Measurements from ENCODE around the gene MOV10L1.

The MOV10L1 gene

GRCh38 chr22:50153056-50153755, 63.4 kb downstream of the MOV10L1 start:
- no peak overlapping the region for H2BK5ac ChIP-seq (ENCODE audit: low read length)
- H2BK120ac ChIP-seq (ENCODE audit: low read depth, low read length), result no peak overlapping the region
- no peak overlapping the region for H2BK15ac ChIP-seq (replicated peaks; ENCODE audit: low read depth)
- H3K23ac ChIP-seq (ENCODE audit: low read length), result no peak overlapping the region
- no peak overlapping the region for H4K5ac ChIP-seq (ENCODE audit: low read length)
- no peaks in the 10 kb centered on the region for H3K79me2 ChIP-seq (ENCODE audit: control insufficient read depth, insufficient read depth, low read length)
- H3K4ac ChIP-seq (ENCODE audit: low read depth, low read length), result no peak overlapping the region
- no peak overlapping the region for H3K18ac ChIP-seq (ENCODE audit: low read length)
- H3K4me2 ChIP-seq (ENCODE audit: low read length), result no peak overlapping the region
- H2AK5ac ChIP-seq (ENCODE audit: low read length), result no peak overlapping the region
- H3K27me3 ChIP-seq (ENCODE audit: insufficient read depth, low read length, poor library complexity), result no peaks in the 10 kb centered on the region
- H4K8ac ChIP-seq (ENCODE audit: low read depth, low read length), result no peak overlapping the region
- H3K4me1 ChIP-seq (ENCODE audit: control insufficient read depth, low read depth, low read length), result no peaks in the 10 kb centered on the region
- no peak overlapping the region for H3K56ac ChIP-seq (ENCODE audit: low read length)
- WGBS (ENCODE audit: extremely low coverage, insufficient coverage, low lambda C conversion rate), result no CpG with 5 or more reads among the region's 25 CpGs
- no peaks in the 10 kb centered on the region for H3K36me3 ChIP-seq (ENCODE audit: control insufficient read depth, insufficient read depth, low read length)
- no peak overlapping the region for H3K27ac ChIP-seq (ENCODE audit: low read depth, low read length)
- no peak overlapping the region for H3K4me3 ChIP-seq (ENCODE audit: low read length)
- H3K79me1 ChIP-seq (ENCODE audit: low read length), result no peaks in the 10 kb centered on the region
- no peak overlapping the region for H3K9ac ChIP-seq (ENCODE audit: low read length)
- no peak for DNase-seq

GRCh38 chr22:50153756-50154140, 63.9 kb downstream of the MOV10L1 start:
- H3K27me3 ChIP-seq (ENCODE audit: insufficient read depth, low read length, poor library complexity), result no peaks in the 10 kb centered on the region
- H3K23ac ChIP-seq (ENCODE audit: low read length), result no peak overlapping the region
- H2BK5ac ChIP-seq (ENCODE audit: low read length), result no peak overlapping the region
- no peaks in the 10 kb centered on the region for H3K79me2 ChIP-seq (ENCODE audit: control insufficient read depth, insufficient read depth, low read length)
- H3K4me2 ChIP-seq (ENCODE audit: low read length), result no peak overlapping the region
- H3K9ac ChIP-seq (ENCODE audit: low read length), result no peak overlapping the region
- H3K56ac ChIP-seq (ENCODE audit: low read length), result no peak overlapping the region
- no peak overlapping the region for H3K4ac ChIP-seq (ENCODE audit: low read depth, low read length)
- H3K18ac ChIP-seq (ENCODE audit: low read length), result no peak overlapping the region
- H2BK120ac ChIP-seq (ENCODE audit: low read depth, low read length), result no peak overlapping the region
- DNase-seq, result no peak
- no peak overlapping the region for H2AK5ac ChIP-seq (ENCODE audit: low read length)
- H3K36me3 ChIP-seq (ENCODE audit: control insufficient read depth, insufficient read depth, low read length), result no peaks in the 10 kb centered on the region
- H4K8ac ChIP-seq (ENCODE audit: low read depth, low read length), result no peak overlapping the region
- H3K4me3 ChIP-seq (ENCODE audit: low read length), result no peak overlapping the region
- no peak overlapping the region for H4K5ac ChIP-seq (ENCODE audit: low read length)
- no peaks in the 10 kb centered on the region for H3K4me1 ChIP-seq (ENCODE audit: control insufficient read depth, low read depth, low read length)
- H2BK15ac ChIP-seq (replicated peaks; ENCODE audit: low read depth), result no peak overlapping the region
- no peak overlapping the region for H3K27ac ChIP-seq (ENCODE audit: low read depth, low read length)
- no peaks in the 10 kb centered on the region for H3K79me1 ChIP-seq (ENCODE audit: low read length)
- no CpG with 5 or more reads among the region's 7 CpGs for WGBS (ENCODE audit: extremely low coverage, insufficient coverage, low lambda C conversion rate)

- no peak for DNase-seq
- Histone ChIP-seq H3K79me1 (ENCODE audit: low read length) (no peaks in the 10 kb centered on the region), H2BK120ac (ENCODE audit: low read depth, low read length) (no peak overlapping the region), H2BK15ac (replicated peaks; ENCODE audit: low read depth) (no peak overlapping the region), H3K79me2 (ENCODE audit: control insufficient read depth, insufficient read depth, low read length) (no peaks in the 10 kb centered on the region), H3K18ac (ENCODE audit: low read length) (no peak overlapping the region), H3K36me3 (ENCODE audit: control insufficient read depth, insufficient read depth, low read length) (no peaks in the 10 kb centered on the region), H3K4ac (ENCODE audit: low read depth, low read length) (no peak overlapping the region), H3K9ac (ENCODE audit: low read length) (no peak overlapping the region), H3K27me3 (ENCODE audit: insufficient read depth, low read length, poor library complexity) (no peaks in the 10 kb centered on the region), H4K5ac (ENCODE audit: low read length) (no peak overlapping the region), H2BK5ac (ENCODE audit: low read length) (no peak overlapping the region), H3K4me1 (ENCODE audit: control insufficient read depth, low read depth, low read length) (no peaks in the 10 kb centered on the region), H2AK5ac (ENCODE audit: low read length) (no peak overlapping the region), H3K4me2 (ENCODE audit: low read length) (no peak overlapping the region), H3K23ac (ENCODE audit: low read length) (no peak overlapping the region), H3K4me3 (ENCODE audit: low read length) (no peak overlapping the region), H4K8ac (ENCODE audit: low read depth, low read length) (no peak overlapping the region), H3K27ac (ENCODE audit: low read depth, low read length) (no peak overlapping the region), H3K56ac (ENCODE audit: low read length) (peak overlapping the region; percentile 34)
- no CpG with 5 or more reads among the region's 21 CpGs for WGBS (ENCODE audit: extremely low coverage, insufficient coverage, low lambda C conversion rate)
Observed at GRCh38 chr22:50157709-50158375, 68.0 kb downstream of the MOV10L1 start.

GRCh38 chr22:50160947-50161346, 71.1 kb downstream of the MOV10L1 start:
- WGBS (ENCODE audit: extremely low coverage, insufficient coverage, low lambda C conversion rate), result no CpG with 5 or more reads among the region's 7 CpGs
- Histone ChIP-seq H3K36me3 (ENCODE audit: control insufficient read depth, insufficient read depth, low read length) (no peaks in the 10 kb centered on the region), H3K79me2 (ENCODE audit: control insufficient read depth, insufficient read depth, low read length) (no peaks in the 10 kb centered on the region), H3K27me3 (ENCODE audit: insufficient read depth, low read length, poor library complexity) (no peaks in the 10 kb centered on the region), H3K27ac (ENCODE audit: low read depth, low read length) (no peak overlapping the region), H3K4me2 (ENCODE audit: low read length) (no peak overlapping the region), H4K5ac (ENCODE audit: low read length) (no peak overlapping the region), H2BK15ac (replicated peaks; ENCODE audit: low read depth) (no peak overlapping the region), H3K56ac (ENCODE audit: low read length) (no peak overlapping the region), H3K79me1 (ENCODE audit: low read length) (no peaks in the 10 kb centered on the region), H3K23ac (ENCODE audit: low read length) (no peak overlapping the region), H3K4me3 (ENCODE audit: low read length) (no peak overlapping the region), H3K4ac (ENCODE audit: low read depth, low read length) (no peak overlapping the region), H2AK5ac (ENCODE audit: low read length) (no peak overlapping the region), H3K9ac (ENCODE audit: low read length) (no peak overlapping the region), H2BK120ac (ENCODE audit: low read depth, low read length) (no peak overlapping the region), H2BK5ac (ENCODE audit: low read length) (no peak overlapping the region), H3K4me1 (ENCODE audit: control insufficient read depth, low read depth, low read length) (no peaks in the 10 kb centered on the region), H4K8ac (ENCODE audit: low read depth, low read length) (no peak overlapping the region), H3K18ac (ENCODE audit: low read length) (no peak overlapping the region)
- no peak for DNase-seq

- no peak for DNase-seq
- no peaks in the 10 kb centered on the region for H3K27me3 ChIP-seq (ENCODE audit: insufficient read depth, low read length, poor library complexity)
- no peak overlapping the region for H3K4me2 ChIP-seq (ENCODE audit: low read length)
- no peaks in the 10 kb centered on the region for H3K79me1 ChIP-seq (ENCODE audit: low read length)
- H2BK15ac ChIP-seq (replicated peaks; ENCODE audit: low read depth), result no peak overlapping the region
- no peak overlapping the region for H3K9ac ChIP-seq (ENCODE audit: low read length)
- no peak overlapping the region for H3K4me3 ChIP-seq (ENCODE audit: low read length)
- no peak overlapping the region for H2AK5ac ChIP-seq (ENCODE audit: low read length)
- H4K8ac ChIP-seq (ENCODE audit: low read depth, low read length), result no peak overlapping the region
- no peak overlapping the region for H3K4ac ChIP-seq (ENCODE audit: low read depth, low read length)
- WGBS (ENCODE audit: extremely low coverage, insufficient coverage, low lambda C conversion rate), result no CpG with 5 or more reads among the region's 23 CpGs
- H2BK5ac ChIP-seq (ENCODE audit: low read length), result no peak overlapping the region
- H3K4me1 ChIP-seq (ENCODE audit: control insufficient read depth, low read depth, low read length), result no peaks in the 10 kb centered on the region
- H4K5ac ChIP-seq (ENCODE audit: low read length), result no peak overlapping the region
- H3K23ac ChIP-seq (ENCODE audit: low read length), result no peak overlapping the region
- H3K56ac ChIP-seq (ENCODE audit: low read length), result no peak overlapping the region
- H3K27ac ChIP-seq (ENCODE audit: low read depth, low read length), result no peak overlapping the region
- H3K18ac ChIP-seq (ENCODE audit: low read length), result no peak overlapping the region
- no peaks in the 10 kb centered on the region for H3K36me3 ChIP-seq (ENCODE audit: control insufficient read depth, insufficient read depth, low read length)
- H2BK120ac ChIP-seq (ENCODE audit: low read depth, low read length), result no peak overlapping the region
- H3K79me2 ChIP-seq (ENCODE audit: control insufficient read depth, insufficient read depth, low read length), result no peaks in the 10 kb centered on the region
Observed at GRCh38 chr22:50161508-50162390, 71.9 kb downstream of the MOV10L1 start.

Measured in mesendoderm (in vitro differentiated cells).